Lower lobe of right lung (tissue), 2 donors: ENCODE results near the gene CELF1. TPM values are rescaled to one million over a fixed set of nuclear protein-coding genes. Genes with fewer than 3 reads are reported as not detected.

Experiments used
- ATAC-seq, 2 donors: fragments of 200-7000 bp; cut with Tn5 transposase; one replicate each; pipeline ENCODE4 v1.9.1; 2020 to 2022; ENCODE audit warnings: mild to moderate bottlenecking in 2 of 2, moderate library complexity in 2 of 2
- DNase-seq: peaks from one replicate; pipeline ENCODE4 v3.0.0-alpha.2; 2020
- H3K27ac ChIP-seq: fragments of 200-600 bp; one replicate; pipeline ENCODE4 v1.8.0; 2022
- H3K27me3 ChIP-seq: fragments of 200-600 bp; one replicate; pipeline ENCODE4 v1.8.0; 2022; ENCODE audit warnings: low read depth
- H3K36me3 ChIP-seq: fragments of 200-600 bp; one replicate; pipeline ENCODE4 v1.8.0; 2022; ENCODE audit warnings: mild to moderate bottlenecking
- H3K4me1 ChIP-seq: fragments of 200-600 bp; one replicate; pipeline ENCODE4 v1.8.0; 2022
- H3K4me3 ChIP-seq: fragments of 200-600 bp; one replicate; pipeline ENCODE4 v1.8.0; 2022; ENCODE audit warnings: mild to moderate bottlenecking
- H3K9me3 ChIP-seq: fragments of 200-600 bp; one replicate; pipeline ENCODE4 v1.8.0; 2022
- intact Hi-C: fragments of 100-400 bp; cut with DNase I; formaldehyde crosslinking; loops from one replicate; pipeline ENCODE4 v1.11.0; 2022
- total RNA-seq: library from RNA; stranded (reverse); fragmentation: NEBNext Ultra II Directional; extraction: Animal tissue kit (Norgen Biotek cat#: 25700); gene quantifications from one replicate; pipeline ENCODE4 v1.2.1, GENCODE V29; 2021
- TF ChIP-seq, protein P1 (sequence below): fragments of 200-600 bp; IDR thresholded peaks from one replicate; pipeline ENCODE4 v1.8.0; 2022; ENCODE audit warnings: antibody characterized with exemption, mild to moderate bottlenecking
- donor health status: DM: no; HTN: yes; CAD: no; lungs with severe emphysema.

CELF1 gene
- total RNA-seq, 1 donor from 2014 or later, result 105 TPM

DNA sequence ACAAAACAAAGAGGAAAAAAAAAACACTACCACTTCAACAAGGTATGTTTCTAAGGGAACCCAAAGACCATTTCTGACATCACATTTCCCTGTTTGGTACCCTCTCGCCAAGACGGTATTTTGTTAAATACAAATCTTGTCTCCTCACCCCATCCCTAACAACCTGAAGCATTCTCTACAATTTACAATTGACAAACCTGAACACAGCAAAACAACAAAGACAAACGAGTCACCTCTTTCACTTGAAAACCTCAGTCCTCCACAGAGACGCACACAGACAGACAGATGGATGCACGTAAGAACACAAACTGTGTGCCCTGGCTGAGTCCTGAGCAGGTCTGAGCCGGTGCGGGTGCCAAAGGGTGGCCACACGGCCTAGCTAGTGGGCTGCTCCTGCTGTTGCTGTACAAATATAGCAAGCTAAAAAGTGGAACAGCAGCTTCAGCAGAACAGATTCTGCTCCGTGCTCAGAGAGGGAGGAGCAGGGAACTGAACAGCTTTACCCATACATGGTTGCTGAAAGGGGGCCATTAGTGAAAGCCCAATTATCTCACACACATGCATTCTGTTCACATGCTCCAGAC is 28.5 kb downstream of the CELF1 start:
- Histone ChIP-seq H3K36me3 (peaks cover 7% of the 10 kb centered on the region), H3K27me3 (no peaks in the 10 kb centered on the region), H3K9me3 (no peaks in the 10 kb centered on the region), H3K4me3 (no peak overlapping the region), H3K4me1 (peaks cover 59% of the 10 kb centered on the region), H3K27ac (peak overlapping the region; percentile 72)
- peak; percentile 48 to 67 for ATAC-seq
- TF ChIP-seq, protein P1, sequence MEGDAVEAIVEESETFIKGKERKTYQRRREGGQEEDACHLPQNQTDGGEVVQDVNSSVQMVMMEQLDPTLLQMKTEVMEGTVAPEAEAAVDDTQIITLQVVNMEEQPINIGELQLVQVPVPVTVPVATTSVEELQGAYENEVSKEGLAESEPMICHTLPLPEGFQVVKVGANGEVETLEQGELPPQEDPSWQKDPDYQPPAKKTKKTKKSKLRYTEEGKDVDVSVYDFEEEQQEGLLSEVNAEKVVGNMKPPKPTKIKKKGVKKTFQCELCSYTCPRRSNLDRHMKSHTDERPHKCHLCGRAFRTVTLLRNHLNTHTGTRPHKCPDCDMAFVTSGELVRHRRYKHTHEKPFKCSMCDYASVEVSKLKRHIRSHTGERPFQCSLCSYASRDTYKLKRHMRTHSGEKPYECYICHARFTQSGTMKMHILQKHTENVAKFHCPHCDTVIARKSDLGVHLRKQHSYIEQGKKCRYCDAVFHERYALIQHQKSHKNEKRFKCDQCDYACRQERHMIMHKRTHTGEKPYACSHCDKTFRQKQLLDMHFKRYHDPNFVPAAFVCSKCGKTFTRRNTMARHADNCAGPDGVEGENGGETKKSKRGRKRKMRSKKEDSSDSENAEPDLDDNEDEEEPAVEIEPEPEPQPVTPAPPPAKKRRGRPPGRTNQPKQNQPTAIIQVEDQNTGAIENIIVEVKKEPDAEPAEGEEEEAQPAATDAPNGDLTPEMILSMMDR, result no peak
- no peak for DNase-seq
- intact Hi-C loops, result no loop called here

GRCh38 chr11:47523490-47524225 is 29.3 kb downstream of the CELF1 start:
- peaks cover 7% of the 10 kb centered on the region for H3K36me3 ChIP-seq
- peaks cover 63% of the 10 kb centered on the region for H3K4me1 ChIP-seq
- TF ChIP-seq, protein P1, result no peak
- no peak overlapping the region for H3K4me3 ChIP-seq
- no peak for DNase-seq
- peak; percentile 89 to 92 for ATAC-seq
- H3K9me3 ChIP-seq, result no peaks in the 10 kb centered on the region
- intact Hi-C loops, result no loop called here
- no peaks in the 10 kb centered on the region for H3K27me3 ChIP-seq
- H3K27ac ChIP-seq, result peak overlapping the region; percentile 72

DNA sequence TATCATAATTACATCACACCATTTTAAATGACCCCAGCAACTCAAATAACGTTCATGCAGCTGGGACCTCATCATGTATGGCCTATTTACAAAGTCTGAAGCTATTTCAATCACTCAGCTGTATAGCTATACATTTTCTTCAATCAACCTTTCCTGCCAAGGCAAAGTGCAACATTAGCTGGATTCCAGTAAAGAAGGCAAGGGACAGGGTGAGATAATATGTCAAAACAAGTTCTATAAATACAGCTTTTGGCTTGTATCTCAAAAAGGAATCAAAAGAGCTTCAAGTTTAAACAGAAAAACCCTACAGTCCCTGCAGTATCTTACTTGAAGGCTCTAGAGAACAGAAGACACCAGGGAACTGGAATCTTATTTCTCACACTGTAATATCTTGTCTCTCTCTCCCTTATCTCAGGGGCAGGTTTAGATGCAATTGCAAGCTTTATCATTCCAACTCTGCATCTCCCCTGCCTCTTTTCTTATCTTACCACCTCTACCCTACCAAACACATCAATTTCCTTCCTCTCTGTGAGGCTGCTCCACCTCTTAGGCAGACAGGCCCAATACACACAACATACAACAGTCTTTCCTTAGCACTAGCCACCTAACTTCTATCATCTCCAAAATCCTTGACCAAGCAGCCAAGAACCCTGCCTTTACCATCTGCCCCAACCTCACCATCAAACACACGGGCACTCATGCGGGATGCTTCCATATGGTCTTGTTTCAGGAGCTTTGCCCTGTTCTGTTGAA is 34.5 kb downstream of the CELF1 start:
- TF ChIP-seq, protein P1, result no peak
- Histone ChIP-seq H3K4me3 (no peak overlapping the region), H3K36me3 (no peaks in the 10 kb centered on the region), H3K27ac (no peak overlapping the region), H3K27me3 (no peaks in the 10 kb centered on the region), H3K9me3 (no peaks in the 10 kb centered on the region), H3K4me1 (peaks cover 73% of the 10 kb centered on the region)
- DNase-seq, result no peak
- no peak for ATAC-seq
- intact Hi-C loops, result no loop called here

DNA sequence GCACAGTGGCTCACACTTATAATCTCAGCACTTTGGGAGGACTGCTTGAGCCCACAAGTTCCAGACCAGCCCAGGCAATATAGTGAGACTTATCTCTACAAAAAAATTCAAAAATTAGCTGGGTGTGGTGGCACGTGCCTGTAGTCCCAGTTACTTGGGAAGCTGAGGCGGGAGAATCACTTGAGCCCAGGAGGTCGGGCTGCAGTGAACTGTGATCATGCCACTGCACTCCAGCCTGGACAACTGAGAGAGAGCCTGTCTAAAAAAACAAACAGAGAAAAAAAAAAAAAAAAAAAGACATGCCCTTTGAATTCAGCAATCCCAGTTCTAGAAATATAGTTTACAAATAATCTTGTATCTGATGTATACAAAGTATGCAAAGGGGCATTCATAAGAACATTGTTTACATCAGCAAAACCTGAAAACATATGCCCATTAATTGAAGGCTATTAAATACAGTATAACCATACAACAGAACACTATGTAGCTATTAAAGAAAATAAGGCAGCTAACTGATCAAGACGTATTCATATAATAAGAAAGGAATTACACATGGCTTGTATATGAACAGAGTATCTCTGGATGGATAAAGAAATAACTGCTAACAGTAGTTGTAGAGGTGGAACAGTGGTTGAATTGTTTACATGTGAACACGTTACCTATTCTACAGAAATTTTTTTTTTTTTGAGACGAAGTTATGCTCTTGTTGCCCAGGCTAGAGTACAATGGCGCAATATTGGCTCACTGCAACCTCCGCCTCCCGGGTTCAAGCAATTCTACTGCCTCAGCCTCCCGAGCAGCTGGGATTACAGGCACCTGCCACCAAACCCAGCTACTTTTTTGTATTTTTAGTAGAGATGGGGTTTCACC is 35.7 kb downstream of the CELF1 start:
- TF ChIP-seq, protein P1, result no peak
- no peak overlapping the region for H3K4me3 ChIP-seq
- no peaks in the 10 kb centered on the region for H3K9me3 ChIP-seq
- no peak for DNase-seq
- no peaks in the 10 kb centered on the region for H3K27me3 ChIP-seq
- H3K36me3 ChIP-seq, result no peaks in the 10 kb centered on the region
- no peak for ATAC-seq
- intact Hi-C loops, result no loop called here
- no peak overlapping the region for H3K27ac ChIP-seq
- peaks cover 74% of the 10 kb centered on the region for H3K4me1 ChIP-seq

DNA sequence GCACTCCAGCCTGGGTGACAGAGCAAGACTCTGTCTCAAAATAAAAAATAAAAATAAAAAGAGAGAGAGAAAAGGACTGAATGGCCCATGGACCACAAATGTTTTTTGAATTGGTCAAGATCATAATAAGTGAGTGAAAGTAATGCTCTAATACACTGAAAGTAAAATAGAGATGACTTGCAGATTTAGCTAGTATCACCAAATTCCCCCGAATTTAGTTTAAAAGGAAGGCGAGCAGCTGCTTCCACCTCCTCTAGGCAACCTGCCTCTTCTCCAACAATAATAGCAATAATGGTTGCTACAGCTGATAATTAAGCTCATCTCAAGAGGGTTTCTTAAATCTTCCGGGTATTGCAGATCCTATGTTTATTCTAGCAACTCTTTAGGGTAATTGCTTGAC is 36.8 kb downstream of the CELF1 start:
- H3K9me3 ChIP-seq, result no peaks in the 10 kb centered on the region
- no peak overlapping the region for H3K4me3 ChIP-seq
- H3K36me3 ChIP-seq, result no peaks in the 10 kb centered on the region
- H3K27me3 ChIP-seq, result no peaks in the 10 kb centered on the region
- DNase-seq, result no peak
- no peak for ATAC-seq
- TF ChIP-seq, protein P1, result no peak
- peaks cover 80% of the 10 kb centered on the region for H3K4me1 ChIP-seq
- intact Hi-C loops, result no loop called here
- peak overlapping the region; percentile 75 for H3K27ac ChIP-seq
